Right lobe of liver (tissue), 4 donors: ENCODE measurements around the gene ADSS1.

Source experiments
- POLR2A ChIP-seq: fragments of 450-650 bp; IDR thresholded peaks from one replicate; pipeline ENCODE4 v1.6.1; 2017; ENCODE audit warnings: antibody characterized with exemption, mild to moderate bottlenecking
- TF ChIP-seq, protein P1 (sequence below), 4 donors: fragments of 200-600 bp in 3 of 4; fragments of 450-650 bp in 1 of 4; IDR thresholded peaks; one replicate each; pipeline versions ENCODE4 v1.5.1 to v1.8.0; 2016 to 2022; ENCODE audit warnings: antibody characterized with exemption in 4 of 4, mild to moderate bottlenecking in 2 of 4
- donor health status: DM: no; HTN: no; CAD: no.
- donor health status: DM: no; HTN: no; CAD: no.
- donor health status: DM: no; HTN: yes; CAD: no.

DNA sequence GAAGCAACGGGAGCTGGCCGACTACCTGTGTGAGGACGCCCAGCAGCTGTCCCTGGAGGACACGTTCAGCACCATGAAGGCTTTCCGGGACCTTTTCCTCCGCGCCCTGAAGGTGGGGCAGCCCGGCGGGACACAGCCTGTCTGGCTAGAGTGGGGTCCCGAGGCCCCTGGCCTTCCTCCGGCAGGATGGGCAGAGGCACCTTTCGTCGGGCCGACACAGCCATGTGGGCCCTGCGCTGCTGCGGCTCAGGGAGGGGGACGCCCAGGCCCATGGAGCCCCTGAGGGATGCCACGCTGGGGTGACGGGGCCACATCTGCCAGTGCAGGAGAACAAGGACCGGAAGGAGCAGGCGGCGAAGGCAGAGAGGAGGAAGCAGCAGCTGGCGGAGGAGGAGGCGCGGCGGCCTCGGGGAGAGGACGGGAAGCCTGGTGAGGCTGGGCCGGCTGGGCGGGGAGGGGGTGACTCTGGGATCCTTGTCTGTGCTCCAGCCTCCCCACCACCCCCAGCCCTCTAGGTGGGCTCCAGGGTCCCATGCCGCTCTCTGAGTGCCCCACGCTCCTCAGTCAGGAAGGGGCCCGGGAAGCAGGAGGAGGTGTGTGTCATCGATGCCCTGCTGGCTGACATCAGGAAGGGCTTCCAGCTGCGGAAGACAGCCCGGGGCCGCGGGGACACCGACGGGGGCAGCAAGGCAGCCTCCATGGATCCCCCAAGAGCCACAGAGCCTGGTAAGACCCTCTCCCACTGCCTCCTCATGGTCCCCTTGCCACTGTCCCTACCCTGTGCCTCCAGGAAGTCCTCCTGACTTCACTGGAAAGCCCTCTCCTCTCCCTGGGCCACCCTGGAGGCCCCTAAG is 10.9 kb upstream of the ADSS1 start:
- TF ChIP-seq, protein P1, sequence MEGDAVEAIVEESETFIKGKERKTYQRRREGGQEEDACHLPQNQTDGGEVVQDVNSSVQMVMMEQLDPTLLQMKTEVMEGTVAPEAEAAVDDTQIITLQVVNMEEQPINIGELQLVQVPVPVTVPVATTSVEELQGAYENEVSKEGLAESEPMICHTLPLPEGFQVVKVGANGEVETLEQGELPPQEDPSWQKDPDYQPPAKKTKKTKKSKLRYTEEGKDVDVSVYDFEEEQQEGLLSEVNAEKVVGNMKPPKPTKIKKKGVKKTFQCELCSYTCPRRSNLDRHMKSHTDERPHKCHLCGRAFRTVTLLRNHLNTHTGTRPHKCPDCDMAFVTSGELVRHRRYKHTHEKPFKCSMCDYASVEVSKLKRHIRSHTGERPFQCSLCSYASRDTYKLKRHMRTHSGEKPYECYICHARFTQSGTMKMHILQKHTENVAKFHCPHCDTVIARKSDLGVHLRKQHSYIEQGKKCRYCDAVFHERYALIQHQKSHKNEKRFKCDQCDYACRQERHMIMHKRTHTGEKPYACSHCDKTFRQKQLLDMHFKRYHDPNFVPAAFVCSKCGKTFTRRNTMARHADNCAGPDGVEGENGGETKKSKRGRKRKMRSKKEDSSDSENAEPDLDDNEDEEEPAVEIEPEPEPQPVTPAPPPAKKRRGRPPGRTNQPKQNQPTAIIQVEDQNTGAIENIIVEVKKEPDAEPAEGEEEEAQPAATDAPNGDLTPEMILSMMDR (IDR thresholded peaks at IDR 0.05), result no peak
- no peak for TF ChIP-seq POLR2A
